ENCODE results near the gene MYL5.

- TF ChIP-seq CTCF (conservative IDR thresholded peaks at IDR 0.05) (no peak), EZH2 (IDR thresholded peaks at IDR 0.05; ENCODE audit: low read depth) (no peak)
Observed at GRCh38 chr4:709348-709747, 35.0 kb downstream of the MYL5 start.

Measured in PC-9 (cell line).